Endothelial cell of umbilical vein (primary cell): ENCODE measurements around the gene GRM5.
"Not testable (repeated sequence)": the region's sequence is repeated elsewhere in the genome, so short reads cannot be mapped to it uniquely, and the experiment has no call there.

Experiments
- EZH2 ChIP-seq: IDR thresholded peaks from 2 replicates; pipeline ENCODE4 v1.6.1; 2012; ENCODE audit warnings: borderline replicate concordance, low read depth, mild to moderate bottlenecking, moderate library complexity, low read length, inconsistent platforms; ENCODE audit not compliant: severe bottlenecking
- GATA2 ChIP-seq: IDR thresholded peaks from 2 replicates; pipeline ENCODE4 v1.7.0; 2011; ENCODE audit warnings: low read depth, mild to moderate bottlenecking, moderate library complexity, mixed read lengths, low read length; ENCODE audit not compliant: insufficient read length, insufficient read depth
- JUN ChIP-seq: IDR thresholded peaks from 2 replicates; pipeline ENCODE4 v1.6.1; 2011; ENCODE audit warnings: borderline replicate concordance, low read depth; ENCODE audit not compliant: insufficient read length, insufficient read depth
- POLR2A ChIP-seq: IDR thresholded peaks from 2 replicates; pipeline ENCODE4 v1.6.1; 2012; ENCODE audit warnings: low read depth, mild to moderate bottlenecking, control low read depth, low read length
- POLR2AphosphoS5 ChIP-seq: IDR thresholded peaks from 2 replicates; pipeline ENCODE4 v1.6.1; 2012; ENCODE audit warnings: low read depth, mild to moderate bottlenecking, control low read depth, low read length, moderate library complexity; ENCODE audit not compliant: insufficient read depth
- TF ChIP-seq, protein P1 (sequence below), 2 donors: IDR thresholded peaks; 1 replicate in 1 of 2; 2 replicates in 1 of 2; pipeline ENCODE4 v1.5.1; 2011; ENCODE audit warnings: low read length in 2 of 2, mild to moderate bottlenecking in 2 of 2, moderate library complexity in 2 of 2, control low read depth in 1 of 2, inconsistent platforms in 1 of 2, low read depth in 1 of 2; ENCODE audit not compliant: insufficient read depth in 1 of 2; ENCODE audit errors: extremely low read depth in 1 of 2
- TF ChIP-seq, protein P2 (sequence below): IDR thresholded peaks from 2 replicates; pipeline ENCODE4 v1.6.1; 2011; ENCODE audit not compliant: insufficient read depth, insufficient read length

DNA sequence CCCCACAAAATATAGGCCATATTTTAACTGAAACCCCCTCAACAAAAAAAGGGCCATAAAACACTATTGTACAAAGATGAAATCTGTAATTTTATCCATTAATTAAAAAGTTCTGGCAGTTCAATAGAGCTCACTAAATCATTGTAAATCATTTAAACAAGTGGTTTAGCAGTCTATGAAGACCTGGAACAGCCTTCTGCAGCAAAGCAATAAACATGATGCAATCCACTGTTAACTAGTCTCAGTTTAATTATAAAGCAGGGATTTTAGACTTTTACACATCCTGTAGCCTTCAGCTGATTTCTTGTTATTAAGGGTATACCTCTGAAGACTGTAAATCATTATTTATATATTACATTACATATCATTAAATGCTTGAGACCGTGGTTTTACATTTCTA, 8.4 kb downstream of the GRM5 start:
- TF ChIP-seq POLR2AphosphoS5, EZH2, JUN, POLR2A, GATA2: not testable (repeated sequence)
- TF ChIP-seq, protein P1, sequence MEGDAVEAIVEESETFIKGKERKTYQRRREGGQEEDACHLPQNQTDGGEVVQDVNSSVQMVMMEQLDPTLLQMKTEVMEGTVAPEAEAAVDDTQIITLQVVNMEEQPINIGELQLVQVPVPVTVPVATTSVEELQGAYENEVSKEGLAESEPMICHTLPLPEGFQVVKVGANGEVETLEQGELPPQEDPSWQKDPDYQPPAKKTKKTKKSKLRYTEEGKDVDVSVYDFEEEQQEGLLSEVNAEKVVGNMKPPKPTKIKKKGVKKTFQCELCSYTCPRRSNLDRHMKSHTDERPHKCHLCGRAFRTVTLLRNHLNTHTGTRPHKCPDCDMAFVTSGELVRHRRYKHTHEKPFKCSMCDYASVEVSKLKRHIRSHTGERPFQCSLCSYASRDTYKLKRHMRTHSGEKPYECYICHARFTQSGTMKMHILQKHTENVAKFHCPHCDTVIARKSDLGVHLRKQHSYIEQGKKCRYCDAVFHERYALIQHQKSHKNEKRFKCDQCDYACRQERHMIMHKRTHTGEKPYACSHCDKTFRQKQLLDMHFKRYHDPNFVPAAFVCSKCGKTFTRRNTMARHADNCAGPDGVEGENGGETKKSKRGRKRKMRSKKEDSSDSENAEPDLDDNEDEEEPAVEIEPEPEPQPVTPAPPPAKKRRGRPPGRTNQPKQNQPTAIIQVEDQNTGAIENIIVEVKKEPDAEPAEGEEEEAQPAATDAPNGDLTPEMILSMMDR (IDR thresholded peaks at IDR 0.05; ENCODE audit: extremely low read depth in 1 of 2, insufficient read depth in 1 of 2, low read depth in 1 of 2, low read length in 2 of 2), result not testable (repeated sequence)
- TF ChIP-seq, protein P2, sequence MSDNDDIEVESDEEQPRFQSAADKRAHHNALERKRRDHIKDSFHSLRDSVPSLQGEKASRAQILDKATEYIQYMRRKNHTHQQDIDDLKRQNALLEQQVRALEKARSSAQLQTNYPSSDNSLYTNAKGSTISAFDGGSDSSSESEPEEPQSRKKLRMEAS, result not testable (repeated sequence)
